Esophagus squamous epithelium (tissue), 5 donors: Measurements from ENCODE around the gene FBXL7. TPM values are rescaled to one million over a fixed set of nuclear protein-coding genes. Genes with fewer than 3 reads are reported as not detected.

Experiments used
- DNase-seq: peaks from one replicate; lab custom pipeline; 2025; lab: John Stamatoyannopoulos, UW
- H3K27ac ChIP-seq, 4 donors: fragments of 200-600 bp; sonication (generic); one replicate each; pipeline ENCODE4 v1.5.1; 2016 to 2019; ENCODE audit warnings: mild to moderate bottlenecking in 1 of 4
- H3K27me3 ChIP-seq, 4 donors: fragments of 200-600 bp; sonication (generic); 1 replicate in 3 of 4; 2 replicates in 1 of 4; pipeline versions ENCODE4 v1.5.1 to v1.6.0; 2017 to 2021; ENCODE audit warnings: antibody characterized with exemption in 1 of 4
- H3K36me3 ChIP-seq, 3 donors: fragments of 200-600 bp; sonication (generic); one replicate each; pipeline ENCODE4 v1.5.1; 2016 to 2019
- H3K4me1 ChIP-seq, 3 donors: fragments of 200-600 bp; sonication (generic); one replicate each; pipeline ENCODE4 v1.5.1; 2017 to 2019
- H3K4me3 ChIP-seq, 4 donors: fragments of 200-600 bp; sonication (generic); 1 replicate in 3 of 4; 2 replicates in 1 of 4; pipeline ENCODE4 v1.5.1; 2016 to 2019; ENCODE audit warnings: mild to moderate bottlenecking in 2 of 4, moderate library complexity in 1 of 4
- H3K9me3 ChIP-seq, 3 donors: fragments of 200-600 bp; sonication (generic); one replicate each; pipeline ENCODE4 v1.5.1; 2016 to 2019
- CTCF ChIP-seq, 6 experiments: fragments of 450-650 bp in 4 of 6; fragments of 200-600 bp in 2 of 6; sonication (generic) in 2 of 6; IDR thresholded peaks; one replicate each; pipeline ENCODE4 v1.5.1; 2016 to 2019; ENCODE audit warnings: antibody characterized with exemption in 6 of 6, mild to moderate bottlenecking in 4 of 6, moderate library complexity in 4 of 6
- POLR2A ChIP-seq, 4 donors: fragments of 450-650 bp; IDR thresholded peaks; one replicate each; pipeline ENCODE4 v1.6.1; 2017; ENCODE audit warnings: antibody characterized with exemption in 4 of 4, mild to moderate bottlenecking in 4 of 4, moderate library complexity in 3 of 4
- WGBS, 2 donors: methylation state at CpG; one replicate each; pipeline ENCODE4 v1.1.5; 2018; 5-methylcytosine and 5-hydroxymethylcytosine counted together
- intact Hi-C: fragments of 100-400 bp; cut with DNase I; formaldehyde crosslinking; loops from one replicate; pipeline ENCODE4 v1.15.0; 2022
- total RNA-seq, 4 donors: library from RNA; depleted of rRNA; stranded (reverse); fragments of >200 nt; gene quantifications; one replicate each; pipeline ENCODE4 v1.1.0, GENCODE V29; 2016
- donor health status: DM: yes; HTN: yes; CAD: no.

The FBXL7 gene
- total RNA-seq, 4 donors from 2014 or later, result 0.68 to 15.1 (median 2.8) TPM

GRCh38 chr5:15683332-15683731 is 183.4 kb downstream of the FBXL7 start:
- 48 to 53% methylated on average over 5 of the region's 5 CpGs for WGBS, 2 donors

DNA sequence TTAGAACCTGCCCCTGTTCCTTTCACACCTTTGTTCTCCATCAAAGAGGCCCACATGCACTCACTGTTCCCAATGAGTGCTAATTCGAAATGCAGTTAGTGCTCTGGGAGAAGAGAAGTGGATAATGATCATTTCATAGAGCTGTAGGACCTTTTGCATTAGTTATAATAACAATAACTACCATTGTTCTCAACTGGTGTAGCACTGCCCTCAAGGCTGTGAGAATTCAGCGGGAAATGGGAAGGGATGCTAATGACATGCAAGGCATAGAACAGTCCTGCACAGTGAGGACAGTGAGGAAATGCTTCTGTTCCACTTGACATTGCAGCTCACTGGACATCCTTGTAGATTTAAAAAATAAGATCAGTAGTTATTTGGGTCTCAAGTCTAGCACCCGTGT is 187.4 kb downstream of the FBXL7 start:
- DNase-seq, result no peak
- Histone ChIP-seq H3K9me3 (no peaks in the 10 kb centered on the region), H3K4me3 (no peak overlapping the region), H3K36me3 (no peaks in the 10 kb centered on the region), H3K4me1 (peaks cover 0 to 14% (median 0%) of the 10 kb centered on the region in 3 donors), H3K27ac (no peak overlapping the region), H3K27me3 (no peaks in the 10 kb centered on the region)
- WGBS, 2 donors, result 83% methylated on average over 3 of the region's 3 CpGs
- TF ChIP-seq POLR2A (IDR thresholded peaks at IDR 0.05), result no peak
- no peak for TF ChIP-seq CTCF (IDR thresholded peaks at IDR 0.05)
- intact Hi-C loops, result no loop called here

More at GRCh38 chr5:15683332-15683731, 183.4 kb downstream of the FBXL7 start:
- H3K27me3 ChIP-seq, result no peaks in the 10 kb centered on the region
- DNase-seq, result no peak
- intact Hi-C loops, result no loop called here
- no peaks in the 10 kb centered on the region for H3K36me3 ChIP-seq
- H3K4me1 ChIP-seq, result peaks cover 0 to 6% (median 0%) of the 10 kb centered on the region in 3 donors
- H3K9me3 ChIP-seq, result no peaks in the 10 kb centered on the region
- H3K4me3 ChIP-seq, result no peak overlapping the region
- no peak overlapping the region for H3K27ac ChIP-seq
- TF ChIP-seq CTCF (IDR thresholded peaks at IDR 0.05), result no peak
- TF ChIP-seq POLR2A (IDR thresholded peaks at IDR 0.05), result no peak

- Histone ChIP-seq H3K27ac (no peak overlapping the region), H3K9me3 (no peaks in the 10 kb centered on the region), H3K36me3 (no peaks in the 10 kb centered on the region), H3K4me3 (no peak overlapping the region), H3K27me3 (no peaks in the 10 kb centered on the region), H3K4me1 (peaks cover 0 to 19% (median 2%) of the 10 kb centered on the region in 3 donors)
- intact Hi-C loops, result no loop called here
- 71 to 76% methylated on average over 1 of the region's 1 CpG for WGBS, 2 donors
- TF ChIP-seq POLR2A (IDR thresholded peaks at IDR 0.05), result no peak
- no peak for TF ChIP-seq CTCF (IDR thresholded peaks at IDR 0.05)
- no peak for DNase-seq
These were observed 189.9 kb downstream of the FBXL7 start for GRCh38 chr5:15689836-15690235.

GRCh38 chr5:15690611-15691010 is 190.6 kb downstream of the FBXL7 start:
- no peak for DNase-seq
- intact Hi-C loops, result no loop called here
- no peak for TF ChIP-seq POLR2A (IDR thresholded peaks at IDR 0.05)
- no peak for TF ChIP-seq CTCF (IDR thresholded peaks at IDR 0.05)
- H3K4me1 ChIP-seq, result peaks cover 0 to 26% (median 9%) of the 10 kb centered on the region in 3 donors
- no peak overlapping the region for H3K4me3 ChIP-seq
- no peaks in the 10 kb centered on the region for H3K27me3 ChIP-seq
- no peaks in the 10 kb centered on the region for H3K9me3 ChIP-seq
- H3K27ac ChIP-seq, result no peak overlapping the region
- H3K36me3 ChIP-seq, result no peaks in the 10 kb centered on the region
- 31 to 38% methylated on average over 1 of the region's 1 CpG for WGBS, 2 donors

DNA sequence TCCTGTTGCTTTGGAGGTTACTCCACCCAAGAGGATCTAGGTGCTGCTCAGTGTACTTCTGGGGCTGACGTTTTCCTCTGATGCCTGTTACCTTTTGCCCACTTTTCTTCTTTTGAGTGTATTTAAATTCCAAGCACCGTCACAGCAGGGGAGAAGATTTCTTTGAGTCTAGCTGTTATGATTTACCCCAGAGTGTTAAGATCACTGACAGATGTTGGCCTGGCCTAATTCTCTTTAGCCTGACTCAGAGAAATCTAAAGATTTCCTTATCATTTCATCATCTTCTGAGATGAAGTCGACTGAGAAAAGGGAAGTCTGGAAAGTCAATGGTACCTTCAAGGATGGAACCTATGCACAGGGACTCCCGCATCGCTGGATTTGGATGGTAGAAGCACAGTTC is 191.5 kb downstream of the FBXL7 start:
- intact Hi-C loops, result no loop called here
- Histone ChIP-seq H3K4me1 (peaks cover 0 to 26% (median 9%) of the 10 kb centered on the region in 3 donors), H3K9me3 (no peaks in the 10 kb centered on the region), H3K4me3 (no peak overlapping the region), H3K36me3 (no peaks in the 10 kb centered on the region), H3K27ac (no peak overlapping the region), H3K27me3 (no peaks in the 10 kb centered on the region)
- no peak for DNase-seq
- TF ChIP-seq POLR2A (IDR thresholded peaks at IDR 0.05) (no peak), CTCF (IDR thresholded peaks at IDR 0.05) (no peak)
- 70 to 81% methylated on average over 3 to 5 of the region's 5 CpGs for WGBS, 2 donors
